ENCODE results near the gene IL16.

- no peak for TF ChIP-seq POLR2AphosphoS5 (IDR thresholded peaks at IDR 0.05; ENCODE audit: borderline replicate concordance, low read depth, low read length)
- TF ChIP-seq EZH2 (IDR thresholded peaks at IDR 0.05): no peak
Measured at GRCh38 chr15:81288616-81289015, 91.9 kb downstream of the IL16 start.

Data from SK-N-MC (cell line).